ENCODE data around the gene FAM3A. TPM values are rescaled to one million over a fixed set of nuclear protein-coding genes. Genes with fewer than 3 reads are reported as not detected.

FAM3A gene
- total and polyA plus RNA-seq, 2 experiments from 2014 or later: 12.0 to 16.5 TPM

DNA sequence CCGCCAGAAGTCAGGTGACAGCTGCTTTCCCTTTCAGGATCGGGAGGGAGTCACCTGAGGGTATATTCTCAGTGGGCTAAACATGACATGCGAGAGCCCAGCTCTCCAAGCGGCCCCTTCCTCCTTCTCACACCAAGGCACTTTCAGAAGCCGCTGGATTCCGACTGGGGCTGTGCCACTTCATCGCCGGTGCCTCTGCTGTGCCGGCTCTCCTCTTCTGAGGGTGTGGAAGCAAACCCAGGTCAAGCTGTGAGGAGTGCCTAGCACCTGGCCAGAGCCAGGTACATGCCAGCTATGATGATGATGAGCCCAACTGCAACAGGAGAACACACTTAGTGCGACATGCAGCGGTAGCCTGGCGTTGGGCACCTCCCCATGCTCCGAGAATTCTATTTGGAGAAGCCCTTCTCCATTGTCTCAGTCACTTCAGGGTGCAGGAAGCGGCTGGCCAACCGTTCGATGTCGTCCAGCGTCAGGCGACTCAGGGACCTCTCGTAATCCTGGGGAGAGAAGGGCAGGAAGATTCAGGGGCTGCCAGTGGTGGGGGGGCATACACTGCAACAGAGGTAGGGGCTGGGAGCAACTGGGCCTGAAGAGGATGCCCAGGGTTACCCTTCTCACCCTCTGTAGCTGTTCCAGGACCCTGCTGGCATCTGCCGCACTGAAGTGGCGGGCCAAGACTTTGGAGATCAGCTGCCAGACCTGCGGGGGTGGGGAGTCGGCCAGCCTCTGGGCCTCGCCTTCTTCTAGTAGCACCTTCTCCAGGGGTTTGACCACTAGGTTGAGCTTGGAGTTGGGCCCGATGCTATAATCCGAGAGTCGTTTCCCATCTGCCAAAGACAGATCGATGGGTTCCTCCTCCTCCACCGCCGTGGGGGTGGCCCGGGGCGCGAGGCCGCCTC, 30.6 kb downstream of the FAM3A start (continued):
- TF ChIP-seq CTCF (conservative IDR thresholded peaks at IDR 0.05; ENCODE audit: low read depth in 2 of 2) (no peak), NANOG (IDR thresholded peaks at IDR 0.05; ENCODE audit: borderline replicate concordance) (no peak), EZH2 (IDR thresholded peaks at IDR 0.05; ENCODE audit: low read depth, unreplicated experiment) (no peak), ZNF114 (CRISPR knock-in tag; IDR thresholded peaks at IDR 0.05) (no peak), ZNF462 (CRISPR knock-in tag; IDR thresholded peaks at IDR 0.05) (no peak), EZH2phosphoT487 (IDR thresholded peaks at IDR 0.05; ENCODE audit: unreplicated experiment) (no peak), ZNF331 (CRISPR knock-in tag; IDR thresholded peaks at IDR 0.05; ENCODE audit: low read depth) (no peak), POLR2AphosphoS5 (IDR thresholded peaks at IDR 0.05; ENCODE audit: low read depth) (no peak)

Data from GM23338 (cell line).